GM23338 (cell line): Measurements from ENCODE around the gene GRID1.

Source experiments
- POLR2AphosphoS5 ChIP-seq: IDR thresholded peaks from 2 replicates; pipeline ENCODE4 v1.6.1; 2016; ENCODE audit warnings: antibody characterized with exemption, low read depth
- TF ChIP-seq, protein P1 (sequence below), 2 experiments: fragments of 200-600 bp in 1 of 2; sonication (generic) in 1 of 2; conservative IDR thresholded peaks; 2 replicates each; pipeline versions ENCODE4 v1.5.1 to v1.6.1; 2016 to 2017; ENCODE audit warnings: antibody characterized with exemption in 2 of 2, low read depth in 2 of 2, mild to moderate bottlenecking in 2 of 2, moderate library complexity in 1 of 2
- TF ChIP-seq, protein P2 (sequence below): IDR thresholded peaks from 2 replicates; pipeline ENCODE4 v1.6.1; 2016; ENCODE audit warnings: antibody characterized with exemption

DNA sequence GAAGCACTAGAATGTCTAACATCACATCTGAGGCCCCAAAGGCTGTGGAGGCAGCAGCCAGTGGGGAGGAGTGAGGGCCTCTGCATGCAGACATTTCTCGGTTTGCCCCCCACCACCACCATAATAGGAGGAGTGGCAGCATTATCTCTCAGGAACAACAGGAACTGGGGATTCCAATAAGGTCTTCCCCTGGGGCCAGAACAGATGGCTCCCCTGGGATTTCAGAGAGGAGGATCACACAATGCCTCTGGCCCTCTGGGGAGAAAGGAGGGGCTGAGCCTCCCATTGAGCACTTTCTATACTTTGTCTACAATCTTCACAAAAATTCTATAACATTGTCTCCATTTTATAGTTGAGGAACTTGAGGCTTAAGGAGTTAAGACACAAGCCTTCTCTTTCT is 61.1 kb downstream of the GRID1 start:
- TF ChIP-seq, protein P1, sequence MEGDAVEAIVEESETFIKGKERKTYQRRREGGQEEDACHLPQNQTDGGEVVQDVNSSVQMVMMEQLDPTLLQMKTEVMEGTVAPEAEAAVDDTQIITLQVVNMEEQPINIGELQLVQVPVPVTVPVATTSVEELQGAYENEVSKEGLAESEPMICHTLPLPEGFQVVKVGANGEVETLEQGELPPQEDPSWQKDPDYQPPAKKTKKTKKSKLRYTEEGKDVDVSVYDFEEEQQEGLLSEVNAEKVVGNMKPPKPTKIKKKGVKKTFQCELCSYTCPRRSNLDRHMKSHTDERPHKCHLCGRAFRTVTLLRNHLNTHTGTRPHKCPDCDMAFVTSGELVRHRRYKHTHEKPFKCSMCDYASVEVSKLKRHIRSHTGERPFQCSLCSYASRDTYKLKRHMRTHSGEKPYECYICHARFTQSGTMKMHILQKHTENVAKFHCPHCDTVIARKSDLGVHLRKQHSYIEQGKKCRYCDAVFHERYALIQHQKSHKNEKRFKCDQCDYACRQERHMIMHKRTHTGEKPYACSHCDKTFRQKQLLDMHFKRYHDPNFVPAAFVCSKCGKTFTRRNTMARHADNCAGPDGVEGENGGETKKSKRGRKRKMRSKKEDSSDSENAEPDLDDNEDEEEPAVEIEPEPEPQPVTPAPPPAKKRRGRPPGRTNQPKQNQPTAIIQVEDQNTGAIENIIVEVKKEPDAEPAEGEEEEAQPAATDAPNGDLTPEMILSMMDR (conservative IDR thresholded peaks at IDR 0.05; ENCODE audit: low read depth in 2 of 2): no peak
- TF ChIP-seq, protein P2, sequence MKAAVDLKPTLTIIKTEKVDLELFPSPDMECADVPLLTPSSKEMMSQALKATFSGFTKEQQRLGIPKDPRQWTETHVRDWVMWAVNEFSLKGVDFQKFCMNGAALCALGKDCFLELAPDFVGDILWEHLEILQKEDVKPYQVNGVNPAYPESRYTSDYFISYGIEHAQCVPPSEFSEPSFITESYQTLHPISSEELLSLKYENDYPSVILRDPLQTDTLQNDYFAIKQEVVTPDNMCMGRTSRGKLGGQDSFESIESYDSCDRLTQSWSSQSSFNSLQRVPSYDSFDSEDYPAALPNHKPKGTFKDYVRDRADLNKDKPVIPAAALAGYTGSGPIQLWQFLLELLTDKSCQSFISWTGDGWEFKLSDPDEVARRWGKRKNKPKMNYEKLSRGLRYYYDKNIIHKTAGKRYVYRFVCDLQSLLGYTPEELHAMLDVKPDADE: no peak
- TF ChIP-seq POLR2AphosphoS5: no peak
